COR-L47 (cell line): ENCODE results near the gene LRRC71.

Experiments used
- DNase-seq: peaks from one replicate; lab custom pipeline; 2025; lab: John Stamatoyannopoulos, UW

Gene LRRC71

GRCh38 chr1:156920233-156921052 is at the start of gene LRRC71:
Gene LRRC71, plus strand, starts transcription at chr1:156920632. Its CDS starts 172 bp downstream, at chr1:156920804.
- peak; percentile 60 for DNase-seq

DNA sequence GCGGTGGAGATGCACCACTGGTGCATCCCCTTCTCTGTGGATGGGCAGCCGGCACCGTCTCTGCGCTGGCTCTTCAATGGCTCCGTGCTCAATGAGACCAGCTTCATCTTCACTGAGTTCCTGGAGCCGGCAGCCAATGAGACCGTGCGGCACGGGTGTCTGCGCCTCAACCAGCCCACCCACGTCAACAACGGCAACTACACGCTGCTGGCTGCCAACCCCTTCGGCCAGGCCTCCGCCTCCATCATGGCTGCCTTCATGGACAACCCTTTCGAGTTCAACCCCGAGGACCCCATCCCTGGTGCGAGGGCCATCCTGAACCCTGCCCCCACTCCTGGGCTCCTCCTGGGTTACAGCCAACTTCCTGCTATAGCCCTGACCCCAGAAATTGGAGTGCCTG is 46.8 kb upstream of the LRRC71 start:
- no peak for DNase-seq

GRCh38 chr1:156874142-156874541 is 46.3 kb upstream of the LRRC71 start:
- no peak for DNase-seq

GRCh38 chr1:156874572-156875340 is 45.7 kb upstream of the LRRC71 start:
- DNase-seq, result no peak

GRCh38 chr1:156875341-156875615 is 45.2 kb upstream of the LRRC71 start:
- no peak for DNase-seq

GRCh38 chr1:156876281-156876680 is 44.2 kb upstream of the LRRC71 start:
- DNase-seq, result no peak

DNA sequence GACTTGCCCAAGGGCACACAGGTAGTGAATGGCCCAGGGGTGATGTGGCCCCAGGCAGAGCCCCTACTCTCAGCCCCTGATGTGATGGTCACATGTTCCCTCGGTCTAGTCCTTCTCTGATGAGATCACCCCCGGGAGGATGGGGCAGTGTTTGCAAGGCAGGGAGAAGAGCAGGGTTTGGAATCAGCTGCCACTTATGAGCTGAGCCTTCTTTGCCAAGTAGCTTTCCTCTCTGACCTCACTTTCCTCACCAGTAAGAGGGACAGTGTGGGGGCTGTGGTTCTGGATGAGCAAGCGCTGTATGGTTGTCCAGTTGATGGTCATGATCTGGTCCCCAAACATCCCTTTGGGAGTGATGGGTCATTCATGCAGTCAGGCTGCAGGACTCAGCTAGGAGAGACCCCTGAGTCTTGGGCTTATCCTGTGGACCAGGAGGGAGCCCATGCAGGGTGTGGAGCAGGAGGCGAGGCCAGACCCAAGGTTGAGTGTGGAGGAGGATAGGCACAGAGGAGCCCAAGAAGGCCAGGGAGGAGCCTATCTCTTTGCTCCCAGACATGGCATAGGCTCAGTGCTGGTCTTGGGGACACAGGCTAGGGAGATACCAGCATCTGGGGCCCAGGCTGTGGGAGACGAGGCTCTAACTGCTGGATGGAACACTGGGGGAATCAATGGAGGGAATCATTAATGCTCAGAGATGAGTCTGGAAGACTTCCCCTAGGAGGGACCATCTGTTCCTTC is 42.8 kb upstream of the LRRC71 start:
- DNase-seq, result no peak

DNA sequence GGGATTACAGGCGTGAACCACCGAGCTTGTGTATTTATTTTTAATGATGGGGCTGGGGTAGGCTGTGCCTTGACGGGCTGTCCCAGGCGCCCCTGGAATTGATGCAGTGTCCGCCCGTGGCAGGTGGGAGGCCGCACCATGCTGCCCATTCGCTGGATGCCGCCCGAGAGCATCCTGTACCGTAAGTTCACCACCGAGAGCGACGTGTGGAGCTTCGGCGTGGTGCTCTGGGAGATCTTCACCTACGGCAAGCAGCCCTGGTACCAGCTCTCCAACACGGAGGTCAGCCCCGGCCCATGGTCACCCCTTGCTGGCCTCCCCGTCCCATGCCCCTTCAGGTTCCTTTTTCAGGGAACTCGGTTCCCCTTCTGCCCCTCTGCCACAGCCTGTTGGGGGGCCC is 40.6 kb upstream of the LRRC71 start:
- no peak for DNase-seq

DNA sequence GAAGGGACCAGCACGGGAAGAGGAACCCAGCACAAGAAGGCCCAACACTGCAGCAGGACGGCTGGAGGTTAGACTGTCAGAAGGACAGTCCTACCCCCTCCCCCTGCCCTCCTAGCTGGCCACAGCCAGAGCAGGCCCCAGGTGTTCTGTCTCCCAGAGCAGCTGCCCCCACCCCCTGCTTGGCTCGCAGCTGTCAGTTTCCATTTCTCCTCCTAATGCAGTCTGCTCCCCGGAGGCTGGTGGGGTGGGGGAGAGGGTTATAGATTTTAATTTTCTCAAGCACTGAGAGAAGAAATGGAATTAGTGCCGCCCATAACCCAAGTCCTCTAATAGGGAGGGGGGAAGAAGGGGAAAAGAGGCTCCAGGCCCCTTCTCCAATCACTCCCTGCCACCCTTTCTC is 40.0 kb upstream of the LRRC71 start:
- no peak for DNase-seq

DNA sequence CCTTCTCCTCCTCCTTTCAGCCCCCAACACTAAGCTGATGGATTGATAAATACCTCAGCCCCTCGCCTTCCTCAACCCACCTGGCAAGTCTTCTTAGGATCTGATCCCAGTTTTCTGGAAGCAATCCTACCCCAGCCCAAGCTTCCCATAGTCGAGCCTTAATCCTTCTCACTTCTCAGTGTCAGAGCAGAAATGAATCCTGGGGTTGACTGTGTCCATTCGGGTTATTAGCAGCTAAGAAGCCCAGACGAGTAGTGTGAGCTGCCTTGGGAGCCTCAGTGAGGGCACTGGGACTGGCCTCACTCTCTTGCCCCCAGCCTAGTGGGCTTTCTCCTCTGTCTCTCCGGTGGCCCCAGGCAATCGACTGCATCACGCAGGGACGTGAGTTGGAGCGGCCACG is 39.3 kb upstream of the LRRC71 start:
- DNase-seq, result no peak

- no peak for DNase-seq
Observed at GRCh38 chr1:156881663-156882062, 38.8 kb upstream of the LRRC71 start.

GRCh38 chr1:156882543-156882942 is 37.9 kb upstream of the LRRC71 start:
- no peak for DNase-seq

GRCh38 chr1:156883919-156884318 is 36.5 kb upstream of the LRRC71 start:
- DNase-seq, result no peak

GRCh38 chr1:156884560-156885184 is 35.8 kb upstream of the LRRC71 start:
- no peak for DNase-seq

DNA sequence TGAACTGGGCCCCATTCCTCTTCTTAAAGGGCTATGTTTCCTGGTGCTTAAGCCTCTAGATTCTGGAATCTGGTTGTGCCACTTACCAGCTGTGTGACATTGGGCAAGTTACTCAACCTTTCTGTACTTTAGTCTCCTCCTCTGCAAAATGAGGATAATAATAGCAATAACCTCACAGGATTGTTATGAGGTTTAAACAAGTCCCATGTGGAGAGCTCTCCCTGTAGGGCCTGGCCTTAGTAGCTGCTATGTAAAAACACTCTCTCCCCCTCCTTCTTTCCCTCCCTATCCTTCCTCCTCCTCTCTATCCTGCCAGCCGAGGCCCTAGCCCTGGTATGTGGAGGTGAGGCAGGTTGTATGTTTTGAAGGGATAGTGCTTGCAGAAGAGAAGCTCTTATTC is 35.1 kb upstream of the LRRC71 start:
- DNase-seq, result no peak

GRCh38 chr1:156885880-156886355 is 34.5 kb upstream of the LRRC71 start:
- DNase-seq, result no peak

- no peak for DNase-seq
Observed at GRCh38 chr1:156886583-156887281, 33.7 kb upstream of the LRRC71 start.

DNA sequence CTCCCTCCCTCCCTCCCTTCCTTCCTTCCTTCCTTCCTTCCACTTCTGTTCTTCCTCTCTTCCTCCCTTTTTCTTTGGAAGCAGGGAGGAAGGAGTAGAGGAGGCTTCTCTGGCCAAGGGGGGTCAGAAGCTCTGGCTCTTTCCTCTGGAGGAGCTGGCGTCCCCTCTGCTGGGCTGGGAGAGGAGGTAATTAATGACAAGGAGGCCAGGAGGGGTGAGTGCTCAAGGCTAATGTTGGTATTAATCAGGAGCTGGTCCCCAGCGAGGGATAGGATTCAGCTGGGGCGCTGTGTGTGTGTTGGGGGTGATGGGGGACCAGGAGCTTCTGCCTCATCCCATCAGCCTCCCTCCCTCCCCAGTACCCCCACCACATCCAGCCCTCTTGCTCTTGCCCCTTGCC is 33.1 kb upstream of the LRRC71 start:
- DNase-seq, result no peak

- DNase-seq, result no peak
Observed at GRCh38 chr1:156887734-156888133, 32.7 kb upstream of the LRRC71 start.

DNA sequence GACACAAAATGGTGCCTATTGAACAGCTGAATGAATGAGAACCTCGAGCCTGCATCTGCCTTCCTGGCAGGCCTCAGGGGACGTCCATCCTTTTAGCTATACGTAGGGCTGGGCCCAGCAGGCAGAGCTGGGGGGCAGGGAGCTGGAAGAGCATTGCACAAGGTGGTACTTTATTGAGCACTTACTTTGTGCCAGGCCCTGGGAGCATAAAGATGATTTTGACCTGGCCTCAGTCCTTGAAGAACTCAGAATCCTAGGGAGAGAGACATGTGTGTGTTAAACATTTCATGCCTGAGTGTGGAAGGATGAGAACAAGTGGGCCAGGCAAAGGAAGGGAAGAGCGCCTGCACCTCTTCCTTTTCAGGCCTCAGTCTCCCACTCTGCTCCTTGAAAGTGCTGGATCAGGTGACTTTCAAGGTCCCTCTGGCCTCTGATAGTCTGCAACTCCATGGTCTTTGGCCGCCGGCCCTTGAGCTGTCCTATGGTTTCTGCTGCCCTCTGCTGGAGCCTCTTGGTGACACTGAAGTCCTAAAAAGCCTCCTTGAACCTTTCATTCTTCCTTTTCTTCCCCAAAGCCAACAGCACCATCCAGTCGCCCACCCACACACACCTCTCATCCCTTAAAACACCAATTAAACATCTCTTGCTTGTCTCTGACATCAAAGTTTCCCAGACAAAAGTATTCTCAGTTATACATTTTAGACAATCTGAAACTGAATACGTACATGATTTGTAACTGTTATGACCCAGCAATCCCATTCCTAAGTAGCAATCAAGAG is 30.4 kb upstream of the LRRC71 start:
- peak; percentile 80 for DNase-seq
